Measurements from ENCODE around the gene TNF.
"Not testable (repeated sequence)": the region's sequence is repeated elsewhere in the genome, so short reads cannot be mapped to it uniquely, and the experiment has no call there.

The TNF gene

DNA sequence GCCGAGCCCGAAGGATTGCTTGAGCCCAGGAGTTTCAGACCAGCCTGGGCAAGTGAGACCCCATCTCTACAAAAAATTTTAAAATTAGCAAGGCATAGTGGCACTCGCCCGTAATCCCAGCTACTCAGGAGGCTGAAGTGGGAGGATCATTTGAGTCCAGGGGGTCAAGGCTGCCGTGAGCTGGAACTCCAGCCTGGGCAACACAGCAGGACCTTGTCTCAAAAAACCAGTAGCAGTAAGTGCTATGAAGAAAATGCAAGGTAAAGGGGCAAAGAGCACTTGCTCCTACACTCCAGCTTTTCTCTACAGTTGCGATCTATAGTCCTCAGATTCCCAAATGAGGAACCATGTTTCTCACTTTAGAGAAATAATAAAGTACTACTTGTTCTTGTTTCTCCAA lies 31.7 kb upstream of the TNF start:
- no peak for DNase-seq (ENCODE audit: low spot score)
- FAIRE-seq = no peak

DNA sequence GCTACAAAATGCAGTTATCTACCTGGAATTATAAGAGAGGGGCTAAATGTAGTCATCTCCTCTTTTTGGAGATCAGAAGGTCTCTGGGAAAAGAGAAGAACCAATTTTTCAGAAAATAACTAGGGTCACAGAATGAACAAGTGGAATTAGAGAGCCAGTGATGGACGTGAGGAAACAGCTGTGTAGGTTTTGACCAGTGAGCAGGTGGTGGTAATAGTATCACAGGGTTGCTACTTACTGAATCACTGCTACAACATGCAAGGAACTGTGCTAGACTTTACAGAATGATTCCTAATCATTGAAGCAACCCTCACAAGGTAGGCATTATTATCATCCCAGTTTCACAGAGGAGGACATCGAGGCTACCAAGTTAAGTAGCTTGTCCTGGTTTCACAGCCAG lies 30.7 kb upstream of the TNF start:
- FAIRE-seq = no peak
- DNase-seq (ENCODE audit: low spot score) = no peak

DNA sequence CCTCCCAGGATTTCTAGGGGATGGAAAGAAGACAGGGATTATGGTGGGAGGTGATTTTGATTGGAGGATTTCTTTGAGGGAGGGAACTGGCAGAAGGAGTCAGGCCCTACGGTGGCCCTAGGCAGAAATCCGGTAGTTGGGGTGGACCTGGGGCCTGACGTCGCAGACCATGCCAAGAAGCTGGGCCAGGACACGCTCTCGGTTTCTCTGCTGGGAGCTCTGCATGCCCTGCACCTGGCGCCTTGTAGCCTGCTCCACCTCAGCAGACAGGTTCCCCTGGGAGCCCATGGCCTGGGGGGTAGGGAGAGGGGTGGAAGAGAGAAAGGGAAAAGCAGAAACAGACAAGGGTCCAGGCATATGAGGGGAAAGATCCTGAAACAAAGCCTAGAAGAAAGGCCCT lies 30.1 kb upstream of the TNF start:
- no peak for DNase-seq (ENCODE audit: low spot score)
- FAIRE-seq = no peak

DNA sequence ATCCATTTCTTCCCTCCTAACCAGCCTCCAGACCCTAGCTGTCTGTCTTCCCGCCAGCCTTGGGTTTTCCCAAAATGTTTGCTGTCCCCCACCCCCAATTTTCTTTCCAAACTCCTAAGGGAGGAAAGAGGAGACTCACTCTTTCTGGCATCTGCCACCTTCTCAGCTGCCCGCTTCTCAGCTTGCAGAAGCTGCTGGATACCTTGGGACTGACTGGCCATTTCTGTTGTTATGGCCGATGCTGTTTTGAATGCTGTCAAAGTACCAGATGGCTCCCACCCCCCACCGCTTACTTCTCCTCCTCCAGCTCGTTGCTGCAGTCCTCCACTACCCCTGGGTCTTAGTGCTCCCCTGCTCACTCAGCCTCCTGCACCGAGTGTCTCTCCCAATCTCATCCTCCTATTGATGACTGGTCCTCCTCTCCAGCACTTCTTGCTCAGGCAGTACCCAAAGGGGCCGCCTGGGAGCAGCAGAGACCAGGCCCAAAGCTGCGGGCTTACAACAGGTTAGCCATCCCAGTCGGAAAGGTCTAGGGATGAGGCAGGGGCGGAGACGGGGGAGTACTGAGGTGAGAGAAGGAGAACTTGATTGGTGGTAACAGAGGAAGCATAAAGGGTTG lies 28.9 kb upstream of the TNF start, which contains the start of gene ATP6V1G2:
Gene ATP6V1G2, minus strand, starts transcription at position 270 of the 619 bp plus-strand sequence. Its CDS starts 49 bp downstream, at position 221.
- no peak for FAIRE-seq

DNA sequence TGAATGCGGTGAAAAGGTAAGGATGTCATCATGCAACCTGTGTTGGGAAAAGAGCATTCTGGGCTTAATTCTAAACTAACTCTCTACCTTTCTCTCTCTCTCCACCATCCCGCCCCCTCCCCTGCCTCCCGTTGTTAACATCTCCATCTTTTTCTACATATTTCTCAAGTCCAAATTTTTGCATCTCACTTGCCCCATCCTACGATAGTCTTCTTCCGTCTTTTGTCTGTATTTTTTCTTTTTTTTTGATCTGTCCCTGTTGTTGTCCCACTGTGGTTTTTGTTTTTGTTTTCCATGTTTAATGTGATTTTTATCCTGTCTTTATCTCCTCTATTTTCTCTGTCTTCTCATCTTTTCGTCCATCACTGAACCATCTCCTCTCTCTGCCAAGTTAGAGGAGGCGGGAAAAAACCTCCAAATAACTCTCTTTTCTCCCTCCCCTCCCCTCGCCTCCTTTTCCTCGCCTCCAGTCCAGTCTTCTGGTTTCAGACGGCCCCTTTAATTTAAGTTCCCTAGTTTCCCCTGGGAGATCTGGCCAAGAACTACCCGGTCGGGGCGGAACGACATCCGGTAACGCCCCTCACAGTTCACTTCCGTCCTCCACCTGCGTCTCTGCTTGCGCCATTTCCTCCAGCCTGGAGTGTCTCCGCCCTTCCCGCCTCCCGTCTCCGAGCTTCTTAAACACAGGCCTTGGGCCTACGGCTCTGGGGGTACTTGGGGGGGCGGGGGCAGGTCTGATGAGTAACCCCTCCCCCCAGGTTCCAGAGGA lies 28.2 kb upstream of the TNF start, which contains the start of gene NFKBIL1:
Gene NFKBIL1, plus strand, starts transcription at position 651 of the 769 bp plus-strand sequence. Its CDS starts 87 bp downstream, at position 738.
- FAIRE-seq = no peak

More for the DNA sequence above, 28.9 kb upstream of the TNF start, which contains the start of gene ATP6V1G2:
- peak; percentile 84 for DNase-seq (ENCODE audit: low spot score)

DNA sequence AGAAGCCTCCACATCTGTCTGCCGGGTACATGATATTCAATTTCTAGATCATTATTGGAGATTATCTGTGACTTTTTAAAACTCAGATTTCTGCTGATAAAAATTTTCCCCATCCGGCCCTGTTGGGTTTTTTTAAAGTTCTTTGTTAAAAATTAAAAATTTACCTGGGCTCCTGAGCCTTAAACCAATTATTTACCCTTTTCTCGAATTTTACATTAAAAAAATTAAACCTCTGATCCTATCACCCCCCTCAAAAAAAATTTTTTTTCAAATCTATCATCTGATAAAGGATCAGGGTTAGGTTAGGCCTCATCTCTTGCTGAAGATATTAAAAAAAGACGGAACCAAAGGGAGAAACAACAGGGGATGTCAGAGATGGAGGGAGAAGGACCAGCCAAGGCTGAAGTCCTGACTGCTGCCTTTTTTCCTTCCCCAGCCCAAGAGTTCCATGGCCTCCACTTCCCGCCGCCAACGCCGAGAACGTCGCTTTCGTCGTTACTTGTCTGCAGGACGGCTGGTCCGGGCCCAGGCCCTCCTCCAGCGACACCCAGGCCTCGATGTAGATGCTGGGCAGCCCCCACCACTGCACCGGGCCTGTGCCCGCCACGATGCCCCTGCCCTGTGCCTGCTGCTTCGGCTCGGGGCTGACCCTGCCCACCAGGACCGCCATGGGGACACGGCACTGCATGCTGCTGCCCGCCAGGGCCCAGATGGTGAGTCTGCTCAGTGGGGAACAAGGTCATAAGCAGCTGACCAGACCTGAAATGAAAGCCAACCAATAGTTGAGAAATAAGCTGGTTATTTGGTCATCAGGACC lies 27.4 kb upstream of the TNF start:
- no peak for DNase-seq (ENCODE audit: low spot score)
- no peak for FAIRE-seq

More for the DNA sequence above, 28.2 kb upstream of the TNF start, which contains the start of gene NFKBIL1:
- DNase-seq (ENCODE audit: low spot score) = peak; percentile 93

DNA sequence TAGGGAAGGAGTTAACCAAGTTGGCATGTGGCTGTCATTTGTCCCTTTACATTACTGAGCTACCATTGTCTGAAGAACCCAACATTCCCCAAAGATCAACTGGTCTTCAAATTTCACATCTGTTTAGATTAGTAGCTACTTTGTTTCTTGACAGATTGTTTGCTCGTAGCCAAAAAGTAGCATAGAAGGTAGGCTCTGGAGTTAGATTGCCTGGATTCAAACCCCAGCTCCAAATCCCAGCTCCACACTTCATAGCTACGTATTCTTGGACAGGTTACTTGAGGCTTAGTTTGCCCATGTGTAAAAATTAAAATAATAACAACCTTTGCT lies 26.9 kb upstream of the TNF start:
- FAIRE-seq (no peak), DNase-seq (ENCODE audit: low spot score) (no peak)

DNA sequence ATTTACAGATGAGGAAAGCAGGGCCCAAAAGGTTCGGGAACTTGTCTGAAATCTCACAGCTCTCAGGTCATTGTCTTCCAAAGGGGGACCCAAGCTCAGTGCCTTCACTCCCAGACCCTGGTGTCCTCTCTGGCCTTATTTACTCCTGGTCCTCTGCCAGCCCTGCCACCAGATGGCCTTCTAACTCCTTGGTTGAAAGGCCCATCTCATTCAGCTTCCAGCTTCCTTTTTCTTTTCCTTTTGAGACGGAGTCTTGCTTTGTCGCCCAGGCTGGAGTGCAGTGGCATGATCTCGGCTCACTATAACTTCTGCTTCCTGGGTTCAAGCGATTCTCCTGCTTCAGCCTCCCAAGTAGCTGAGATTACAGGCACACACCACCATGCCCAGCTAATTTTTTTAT lies 24.0 kb upstream of the TNF start:
- not testable (repeated sequence) for FAIRE-seq

DNA sequence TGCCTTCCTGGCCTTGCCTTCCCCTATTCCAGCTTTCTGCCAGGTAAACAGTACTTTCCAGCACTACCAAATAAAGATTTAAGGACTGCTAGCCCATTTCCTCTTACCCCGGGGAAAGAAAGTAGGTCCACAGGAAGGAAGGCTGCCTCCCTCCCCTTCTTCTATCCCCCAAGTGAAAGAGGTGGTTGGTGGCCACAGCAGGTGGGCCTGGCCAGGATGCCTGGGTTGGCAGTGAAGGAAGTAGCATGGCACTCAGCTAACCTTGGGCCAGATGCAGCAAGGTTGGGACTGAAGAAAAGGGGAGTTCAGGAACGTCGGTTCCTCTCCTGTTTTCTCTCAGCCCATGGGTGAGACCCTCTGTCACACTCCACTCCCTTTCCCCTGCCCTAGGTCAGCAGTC lies 19.1 kb upstream of the TNF start:
- no peak for DNase-seq (ENCODE audit: low spot score)
- FAIRE-seq = no peak

More for the DNA sequence above, 24.0 kb upstream of the TNF start:
- DNase-seq (ENCODE audit: low spot score) = not testable (repeated sequence)

DNA sequence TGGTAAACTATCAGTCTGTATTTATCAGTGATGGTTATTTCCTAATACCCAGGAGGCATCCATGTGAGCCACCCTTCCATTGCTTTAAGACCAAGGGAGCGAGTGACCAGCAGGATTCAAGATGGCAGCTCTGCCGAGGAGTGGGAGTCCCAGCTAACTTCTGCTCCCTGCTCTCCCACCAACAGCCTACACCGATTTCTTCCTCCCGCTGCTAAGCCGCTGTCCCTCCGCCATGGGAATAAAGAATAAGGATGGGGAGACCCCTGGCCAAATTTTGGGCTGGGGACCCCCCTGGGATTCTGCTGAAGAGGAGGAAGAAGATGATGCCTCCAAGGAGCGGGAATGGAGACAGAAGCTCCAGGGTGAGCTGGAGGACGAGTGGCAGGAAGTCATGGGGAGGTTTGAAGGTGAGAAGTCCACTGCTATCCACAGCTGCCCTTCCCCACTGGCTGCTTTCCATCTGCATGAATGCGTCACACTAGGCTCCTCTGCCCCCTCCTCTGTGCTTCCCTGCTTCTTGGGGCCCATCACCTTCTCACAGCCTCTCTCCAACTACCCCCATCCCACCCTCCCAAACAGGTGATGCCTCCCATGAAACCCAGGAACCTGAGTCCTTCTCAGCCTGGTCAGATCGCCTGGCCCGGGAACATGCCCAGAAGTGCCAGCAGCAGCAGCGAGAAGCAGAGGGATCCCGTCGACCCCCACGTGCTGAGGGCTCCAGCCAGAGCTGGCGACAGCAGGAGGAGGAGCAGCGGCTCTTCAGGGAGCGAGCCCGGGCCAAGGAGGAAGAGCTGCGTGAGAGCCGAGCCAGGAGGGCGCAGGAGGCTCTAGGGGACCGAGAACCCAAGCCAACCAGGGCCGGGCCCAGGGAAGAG lies 17.7 kb upstream of the TNF start:
- DNase-seq (ENCODE audit: low spot score) (no peak), FAIRE-seq (no peak)

DNA sequence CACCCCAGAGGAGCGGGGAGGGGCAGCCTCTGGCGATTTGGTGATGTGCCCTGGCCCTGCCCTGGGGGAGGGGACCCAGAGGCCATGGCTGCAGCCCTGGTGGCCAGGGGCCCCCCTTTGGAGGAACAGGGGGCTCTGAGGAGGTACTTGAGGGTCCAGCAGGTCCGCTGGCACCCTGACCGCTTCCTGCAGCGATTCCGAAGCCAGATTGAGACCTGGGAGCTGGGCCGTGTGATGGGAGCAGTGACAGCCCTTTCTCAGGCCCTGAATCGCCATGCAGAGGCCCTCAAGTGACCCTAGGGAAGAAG lies 17.1 kb upstream of the TNF start:
- FAIRE-seq = no peak
- no peak for DNase-seq (ENCODE audit: low spot score)

DNA sequence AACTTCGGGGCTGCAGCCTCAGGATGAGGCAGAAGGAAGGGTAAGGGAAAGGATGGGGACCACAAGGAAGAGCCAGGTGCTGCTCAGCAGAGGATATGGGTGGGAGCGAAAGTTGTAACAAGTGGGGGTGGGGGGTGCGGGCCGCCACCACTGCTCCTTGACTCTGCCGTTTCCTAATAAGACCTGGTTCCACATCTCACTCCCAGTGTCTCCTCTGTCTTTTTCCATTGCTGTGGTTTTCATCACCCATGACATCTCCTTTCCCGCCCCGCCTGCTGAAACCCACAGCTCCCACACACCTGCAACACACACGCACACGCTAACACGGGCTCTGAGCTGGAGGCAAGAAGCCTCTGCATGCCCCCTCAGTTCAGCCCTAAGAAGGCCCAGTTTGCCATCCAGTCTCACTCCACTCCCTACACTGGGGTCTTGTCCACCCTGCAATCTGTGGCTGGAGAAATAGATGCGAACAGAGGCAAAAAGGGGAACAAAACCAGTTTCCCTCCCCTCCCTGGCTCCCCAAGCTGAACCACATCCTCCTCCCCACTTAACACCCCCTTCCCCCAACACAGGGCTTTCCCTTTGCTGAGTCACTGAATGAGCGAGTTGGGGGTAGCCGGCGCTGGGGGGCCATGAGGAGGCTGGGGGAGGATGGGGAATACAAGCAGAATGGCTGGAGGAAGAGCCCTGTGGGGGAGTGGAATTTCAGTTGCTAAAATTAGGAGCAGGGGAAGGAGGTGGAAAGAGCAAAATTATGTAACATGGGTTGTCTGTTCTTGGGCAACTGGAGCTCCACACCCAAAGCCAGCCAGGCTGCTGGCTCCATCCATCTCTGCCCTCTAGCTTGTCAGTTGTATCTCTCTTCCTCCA lies 16.5 kb upstream of the TNF start:
- DNase-seq (ENCODE audit: low spot score) = no peak
- no peak for FAIRE-seq

DNA sequence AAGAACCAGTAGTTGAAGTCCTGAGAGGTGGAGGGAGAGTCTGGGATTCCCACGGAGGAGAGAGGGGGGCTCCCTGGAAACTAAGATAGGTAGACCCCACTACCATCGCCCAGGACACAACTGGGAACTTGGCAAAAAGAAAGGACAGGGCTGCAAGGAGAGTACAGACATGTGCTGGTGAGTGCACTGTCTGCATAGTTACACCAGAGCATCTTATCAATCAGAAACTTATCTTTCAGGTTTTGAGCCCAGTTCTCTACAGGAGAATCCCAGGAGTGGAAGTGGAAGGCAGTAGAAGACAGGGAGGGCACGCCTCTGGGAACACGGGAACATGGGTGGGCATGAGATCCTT lies 15.8 kb upstream of the TNF start:
- no peak for FAIRE-seq
- no peak for DNase-seq (ENCODE audit: low spot score)

DNA sequence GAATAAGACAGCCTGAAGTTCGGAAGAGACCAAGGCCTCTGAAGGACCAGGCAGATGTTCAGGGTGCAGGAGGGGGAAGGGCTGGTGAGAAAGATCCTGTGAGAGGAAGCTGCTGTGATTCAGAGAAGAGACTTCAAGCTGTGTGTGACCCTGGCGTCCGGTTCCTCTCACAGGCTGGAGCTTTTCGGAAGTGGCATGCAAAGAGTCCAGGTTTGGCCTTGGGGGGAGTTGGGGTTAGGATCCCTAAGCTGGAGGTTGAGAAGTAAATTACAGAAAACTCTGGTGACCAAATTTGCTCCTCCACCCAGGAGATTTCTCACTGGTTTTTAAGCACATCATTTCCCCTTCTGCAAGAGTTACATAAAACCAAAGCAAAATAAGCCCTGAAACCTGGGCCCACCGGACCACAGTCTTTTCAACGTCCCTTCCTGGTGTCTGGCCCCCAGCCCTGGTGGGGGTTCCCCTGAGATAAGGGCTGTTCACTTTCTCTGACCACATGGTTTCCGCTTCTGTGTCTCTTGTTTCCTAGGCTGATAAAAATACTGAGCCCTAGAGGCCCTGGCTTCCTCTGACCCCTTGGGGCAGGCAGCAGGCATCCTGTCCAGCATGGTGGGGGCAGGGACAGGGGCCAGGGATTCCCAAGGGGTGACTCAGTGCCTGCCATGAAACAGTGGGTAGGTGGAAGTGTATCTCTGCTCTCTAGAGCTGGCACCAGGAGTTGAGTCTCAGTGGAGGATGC lies 15.2 kb upstream of the TNF start:
- no peak for FAIRE-seq

DNA sequence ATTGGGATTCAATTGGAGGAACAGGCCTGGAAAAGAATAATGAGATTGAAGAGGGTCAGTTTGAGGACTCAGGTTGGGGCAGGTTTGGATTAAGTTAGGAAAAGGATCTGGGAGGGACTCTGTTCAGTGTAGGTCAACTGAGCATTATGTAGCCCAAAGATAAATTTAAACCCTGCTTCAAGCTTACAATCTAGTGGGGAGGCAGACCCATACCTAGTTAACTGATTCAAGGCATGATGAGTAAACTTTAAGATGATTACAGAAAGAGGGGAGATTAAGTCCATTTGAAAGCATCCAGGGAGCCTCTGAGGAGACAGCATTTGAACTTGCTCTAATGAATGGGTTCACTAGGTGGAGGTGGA lies 14.7 kb upstream of the TNF start:
- DNase-seq (ENCODE audit: low spot score) (no peak), FAIRE-seq (no peak)

More for the DNA sequence above, 15.2 kb upstream of the TNF start:
- peak; percentile 75 for DNase-seq (ENCODE audit: low spot score)

DNA sequence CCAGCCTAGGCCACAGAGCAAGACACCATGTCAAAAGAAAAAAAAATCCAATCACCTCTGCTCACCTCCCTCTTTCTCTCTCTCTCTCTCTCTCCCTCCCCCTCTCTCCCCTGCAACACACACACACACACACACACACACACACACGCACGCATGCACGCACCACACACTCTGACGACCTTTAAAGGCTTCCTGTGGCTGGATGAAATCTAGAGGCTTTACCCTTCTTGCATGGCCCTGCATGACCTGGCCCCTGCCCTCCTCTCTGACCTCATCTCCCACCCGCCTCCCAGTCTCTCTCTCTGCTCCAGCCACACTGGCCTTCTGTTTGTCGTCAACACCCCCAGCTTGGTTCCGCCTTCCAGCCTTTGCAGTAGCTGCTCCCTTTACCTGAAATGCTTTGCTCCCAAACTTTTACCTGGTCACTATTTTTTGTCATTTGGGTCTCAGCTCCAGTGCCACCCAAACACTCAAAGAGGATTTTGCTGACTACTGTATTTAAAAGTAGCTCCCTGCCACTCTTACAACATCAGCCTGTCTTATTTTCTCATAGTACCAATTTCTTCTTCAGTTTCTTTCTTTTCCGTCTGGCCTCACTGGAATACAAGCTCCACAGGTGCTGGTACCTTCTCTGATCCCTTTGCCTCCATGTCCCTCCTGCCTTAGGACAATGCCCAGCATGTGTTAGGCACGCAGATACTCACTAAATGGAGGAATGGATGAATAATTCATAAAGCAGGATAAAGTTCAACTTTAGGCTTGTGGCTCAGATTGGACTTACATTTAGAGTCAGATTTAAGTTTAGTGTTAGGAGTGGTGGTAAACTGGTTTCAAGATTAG lies 7.6 kb upstream of the TNF start:
- no peak for FAIRE-seq
- DNase-seq (ENCODE audit: low spot score) = no peak

DNA sequence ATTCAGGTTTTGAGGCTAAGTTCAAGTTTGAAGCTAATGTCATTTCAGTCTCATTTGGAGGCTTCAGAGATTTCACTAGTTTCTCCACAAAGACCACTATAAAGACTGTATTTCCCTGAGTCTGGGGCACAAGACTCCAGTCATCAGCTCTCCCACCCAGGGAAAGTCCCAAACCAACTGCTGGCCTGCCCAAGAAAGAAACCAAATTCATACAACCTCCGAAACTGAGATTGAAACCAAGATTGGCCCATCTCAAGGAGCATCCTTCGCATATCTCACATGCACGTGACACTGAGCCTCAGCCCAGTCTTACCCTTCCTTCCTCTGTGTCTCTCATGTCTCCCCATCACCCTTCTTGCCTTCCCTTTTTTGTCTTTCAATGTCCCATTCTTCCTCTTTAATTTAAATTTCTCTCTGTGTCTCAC lies 6.8 kb upstream of the TNF start:
- DNase-seq (ENCODE audit: low spot score) = no peak
- FAIRE-seq = no peak

DNA sequence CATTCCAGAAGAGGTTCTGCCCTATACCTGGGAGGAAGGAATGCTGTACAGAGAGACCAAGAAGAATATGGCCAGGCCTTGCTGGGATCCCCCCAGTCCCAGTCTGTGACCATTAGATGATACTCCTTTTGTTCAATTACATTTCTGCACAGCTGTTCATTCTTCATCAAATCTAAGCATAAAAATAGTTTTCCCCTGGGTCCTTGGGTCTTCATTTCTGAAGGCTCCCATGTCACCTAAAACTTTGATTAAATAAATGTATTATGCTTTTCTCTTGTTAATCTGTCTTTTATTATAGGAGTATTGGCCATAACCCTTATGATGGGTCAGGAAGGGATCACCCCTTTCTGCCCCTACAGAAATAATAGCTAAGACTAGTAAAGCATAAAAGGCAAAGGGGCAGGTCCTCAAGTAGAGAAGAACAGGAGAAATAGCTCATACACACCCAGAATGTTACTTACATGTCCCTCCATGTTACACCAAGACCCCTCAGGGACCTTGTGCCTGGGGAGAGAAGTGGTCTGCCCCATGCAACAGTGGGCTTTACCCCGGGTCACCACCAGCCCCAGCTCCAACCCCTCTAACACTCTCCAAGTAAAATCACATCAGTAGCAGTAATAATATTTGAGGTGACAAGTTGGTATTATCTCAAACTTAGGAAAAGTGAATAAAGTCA lies 5.4 kb upstream of the TNF start:
- FAIRE-seq = no peak
- no peak for DNase-seq (ENCODE audit: low spot score)
